HG03139 (cell line): ENCODE results near the gene TMEM72.

Experiments
- ATAC-seq: cut with Tn5 transposase; IDR thresholded peaks from one replicate; pipeline ENCODE4 v1.9.1; 2021; ENCODE audit not compliant: unreplicated experiment

TMEM72 gene

GRCh38 chr10:44889834-44890233 is 21.3 kb upstream of the TMEM72 start:
- ATAC-seq: no peak

GRCh38 chr10:44890696-44891563 is 20.2 kb upstream of the TMEM72 start:
- no peak for ATAC-seq

- no peak for ATAC-seq
These were observed 19.4 kb upstream of the TMEM72 start for GRCh38 chr10:44891721-44892120.

- ATAC-seq: no peak
These were observed 17.3 kb upstream of the TMEM72 start for GRCh38 chr10:44893604-44894468.

- ATAC-seq: no peak
These were observed 16.4 kb upstream of the TMEM72 start for GRCh38 chr10:44894691-44895090.

- ATAC-seq: no peak
These were observed 15.9 kb upstream of the TMEM72 start for GRCh38 chr10:44895280-44895679.

- ATAC-seq: no peak
These were observed 14.1 kb upstream of the TMEM72 start for GRCh38 chr10:44897049-44897448.

GRCh38 chr10:44898665-44899064 is 12.5 kb upstream of the TMEM72 start:
- no peak for ATAC-seq

GRCh38 chr10:44899450-44900080 is 11.6 kb upstream of the TMEM72 start:
- no peak for ATAC-seq

- no peak for ATAC-seq
These were observed 8.1 kb upstream of the TMEM72 start for GRCh38 chr10:44902941-44903545.

GRCh38 chr10:44906486-44906885 is 4.7 kb upstream of the TMEM72 start:
- ATAC-seq: no peak

GRCh38 chr10:44907556-44907955 is 3.6 kb upstream of the TMEM72 start:
- ATAC-seq: no peak

GRCh38 chr10:44908066-44908749 is 2.9 kb upstream of the TMEM72 start:
- no peak for ATAC-seq

- no peak for ATAC-seq
These were observed 2.1 kb upstream of the TMEM72 start for GRCh38 chr10:44908936-44909630.

- no peak for ATAC-seq
These were observed 1.2 kb upstream of the TMEM72 start for GRCh38 chr10:44909910-44910309.

- no peak for ATAC-seq
These were observed 535 bp upstream of the TMEM72 start for GRCh38 chr10:44910602-44911001.

- ATAC-seq: no peak
These were observed 814 bp downstream of the TMEM72 start for GRCh38 chr10:44911951-44912350.

GRCh38 chr10:44913350-44914081 is 2.4 kb downstream of the TMEM72 start:
- ATAC-seq: no peak

GRCh38 chr10:44914891-44915290 is 3.8 kb downstream of the TMEM72 start:
- ATAC-seq: no peak
